Measurements from ENCODE around the gene GATA5.

DNA sequence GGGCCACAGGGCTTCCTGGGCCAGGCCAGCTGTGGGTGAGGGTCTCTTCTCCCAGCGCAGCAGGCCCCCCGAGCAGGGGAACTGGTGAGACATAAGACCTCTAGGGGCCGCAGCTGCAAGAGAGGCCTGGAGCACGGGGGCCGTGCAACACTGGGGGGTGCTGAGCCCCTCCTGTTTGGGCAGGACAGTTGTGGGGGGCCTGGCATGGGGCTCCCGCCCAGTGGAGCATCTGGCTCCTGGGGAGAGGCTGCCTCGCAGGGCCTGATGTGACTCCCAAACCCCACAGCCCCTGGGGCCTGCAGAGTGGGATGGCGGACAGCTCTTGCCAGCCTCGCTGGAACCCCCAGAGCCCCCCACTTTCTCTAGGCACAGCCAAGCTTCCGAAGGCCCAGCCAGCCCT is 16.9 kb upstream of the GATA5 start:
- TF ChIP-seq, protein P1, sequence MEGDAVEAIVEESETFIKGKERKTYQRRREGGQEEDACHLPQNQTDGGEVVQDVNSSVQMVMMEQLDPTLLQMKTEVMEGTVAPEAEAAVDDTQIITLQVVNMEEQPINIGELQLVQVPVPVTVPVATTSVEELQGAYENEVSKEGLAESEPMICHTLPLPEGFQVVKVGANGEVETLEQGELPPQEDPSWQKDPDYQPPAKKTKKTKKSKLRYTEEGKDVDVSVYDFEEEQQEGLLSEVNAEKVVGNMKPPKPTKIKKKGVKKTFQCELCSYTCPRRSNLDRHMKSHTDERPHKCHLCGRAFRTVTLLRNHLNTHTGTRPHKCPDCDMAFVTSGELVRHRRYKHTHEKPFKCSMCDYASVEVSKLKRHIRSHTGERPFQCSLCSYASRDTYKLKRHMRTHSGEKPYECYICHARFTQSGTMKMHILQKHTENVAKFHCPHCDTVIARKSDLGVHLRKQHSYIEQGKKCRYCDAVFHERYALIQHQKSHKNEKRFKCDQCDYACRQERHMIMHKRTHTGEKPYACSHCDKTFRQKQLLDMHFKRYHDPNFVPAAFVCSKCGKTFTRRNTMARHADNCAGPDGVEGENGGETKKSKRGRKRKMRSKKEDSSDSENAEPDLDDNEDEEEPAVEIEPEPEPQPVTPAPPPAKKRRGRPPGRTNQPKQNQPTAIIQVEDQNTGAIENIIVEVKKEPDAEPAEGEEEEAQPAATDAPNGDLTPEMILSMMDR (IDR thresholded peaks at IDR 0.05) = no peak
- TF ChIP-seq EP300 (IDR thresholded peaks at IDR 0.05) = no peak
- TF ChIP-seq POLR2A (IDR thresholded peaks at IDR 0.05) = no peak

All from ovary (tissue), 3 donors.